Activated CD4-positive, alpha-beta T cell treated with anti-CD3 and anti-CD28 coated beads for 1 hour (primary cell): ENCODE measurements around the gene ATP7A.
"Not testable (repeated sequence)": the region's sequence is repeated elsewhere in the genome, so short reads cannot be mapped to it uniquely, and the experiment has no call there.

ENCODE experiments used
- DNase-seq: peaks from one replicate; pipeline ENCODE4 v3.0.0-alpha.2; 2020

ATP7A gene

GRCh38 chrX:77910108-77910840, at the start of gene ATP7A:
Gene ATP7A, plus strand, starts transcription at chrX:77910693. Its CDS starts 60,949 bp downstream, at chrX:77971642.
- peak; percentile 85 for DNase-seq

- no peak for DNase-seq
Observed at GRCh38 chrX:77875372-77875771, 35.1 kb upstream of the ATP7A start.

DNA sequence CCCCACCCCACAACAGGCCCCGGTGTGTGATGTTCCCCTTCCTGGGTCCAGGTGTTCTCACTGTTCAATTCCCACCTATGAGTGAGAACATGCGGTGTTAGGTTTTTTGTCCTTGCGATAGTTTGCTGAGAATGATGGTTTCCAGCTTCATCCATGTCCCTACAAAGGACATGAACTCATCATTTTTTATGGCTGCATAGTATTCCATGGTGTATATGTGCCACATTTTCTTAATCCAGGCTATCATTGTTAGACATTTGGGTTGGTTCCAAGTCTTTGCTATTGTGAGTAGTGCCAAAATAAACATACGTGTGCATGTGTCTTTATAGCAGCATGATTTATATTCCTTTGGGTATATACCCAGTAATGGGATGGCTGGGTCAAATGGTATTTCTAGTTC, 29.1 kb upstream of the ATP7A start:
- not testable (repeated sequence) for DNase-seq

DNA sequence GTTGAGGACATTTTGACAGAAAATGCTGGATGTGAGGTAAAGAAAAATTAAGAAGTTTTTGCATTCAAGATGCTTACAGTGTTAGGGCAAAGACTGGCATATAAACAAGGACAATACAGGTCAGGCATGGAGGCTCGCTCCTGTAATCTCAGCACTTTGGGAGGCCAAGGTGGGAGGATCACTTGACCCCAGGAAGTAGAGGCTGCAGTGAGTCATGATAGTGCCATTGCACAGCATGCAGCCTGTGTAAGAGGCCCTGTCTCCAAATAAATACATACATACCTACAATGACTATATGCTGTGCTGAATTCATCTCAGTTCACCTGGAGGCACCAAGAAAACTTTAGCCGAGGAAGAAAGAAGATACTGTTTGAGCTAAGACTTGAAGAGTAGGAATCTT, 17.6 kb upstream of the ATP7A start:
- DNase-seq, result no peak

GRCh38 chrX:77893713-77894112, 16.8 kb upstream of the ATP7A start:
- DNase-seq, result no peak

DNA sequence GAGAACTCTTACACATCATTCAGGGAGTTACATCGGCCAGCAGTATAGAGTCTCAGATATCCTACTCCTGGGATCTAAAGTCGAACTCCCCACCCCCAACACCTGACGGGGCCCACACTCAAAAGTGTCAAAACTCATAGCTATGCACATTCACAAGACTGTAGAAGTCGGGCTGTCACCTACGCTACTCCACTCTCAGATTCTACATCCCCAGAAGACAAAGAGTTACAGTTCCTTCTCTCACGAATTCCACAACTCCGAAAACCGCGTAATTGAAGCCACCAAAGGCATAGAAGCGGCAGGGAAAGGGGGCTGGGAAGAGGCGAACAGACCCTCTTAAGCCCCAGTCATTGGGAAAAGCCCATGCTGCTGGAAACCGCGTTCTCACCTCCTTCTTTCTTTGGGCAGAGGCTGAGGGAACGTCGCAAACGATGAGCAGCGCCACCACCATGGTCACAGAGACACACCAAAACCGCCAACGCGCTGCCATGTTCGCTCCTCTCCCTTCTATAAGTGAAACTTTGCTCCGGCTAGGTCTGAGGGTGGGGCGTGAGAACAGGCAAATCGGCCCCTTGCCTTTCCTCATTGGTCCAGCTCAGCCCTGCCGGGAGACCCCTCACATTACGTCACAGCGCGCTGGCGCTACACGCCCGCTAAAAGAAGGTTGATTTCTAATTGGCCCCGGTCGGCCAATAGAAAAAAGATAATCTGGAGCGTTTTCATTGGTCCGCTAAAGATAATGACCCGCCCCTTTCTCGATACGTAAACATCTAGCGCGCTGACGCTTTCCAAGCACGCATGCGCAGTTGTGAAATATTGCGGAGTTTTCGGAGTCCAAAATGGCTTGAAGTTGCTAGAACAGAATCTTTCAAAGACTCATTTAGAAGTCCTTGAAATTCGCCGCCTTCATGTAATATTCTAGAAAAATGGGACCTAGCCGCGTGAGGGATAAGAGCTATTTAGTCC, 15.3 kb upstream of the ATP7A start, which contains the start of gene MAGT1:
MAGT1 (minus strand) TSS at position 515 of the 966 bp plus-strand sequence; CDS start at position 490, 25 bp downstream.
- DNase-seq, result peak; percentile 83

- peak; percentile 32 for DNase-seq
Observed at GRCh38 chrX:77899081-77899828, 11.2 kb upstream of the ATP7A start, which contains the start of gene COX7B. Gene COX7B, plus strand, starts transcription at chrX:77899468. Its CDS starts 86 bp downstream, at chrX:77899554.

- DNase-seq, result no peak
Observed at GRCh38 chrX:77900688-77901087, 9.8 kb upstream of the ATP7A start.

- no peak for DNase-seq
Observed at GRCh38 chrX:77901506-77901905, 9.0 kb upstream of the ATP7A start.

DNA sequence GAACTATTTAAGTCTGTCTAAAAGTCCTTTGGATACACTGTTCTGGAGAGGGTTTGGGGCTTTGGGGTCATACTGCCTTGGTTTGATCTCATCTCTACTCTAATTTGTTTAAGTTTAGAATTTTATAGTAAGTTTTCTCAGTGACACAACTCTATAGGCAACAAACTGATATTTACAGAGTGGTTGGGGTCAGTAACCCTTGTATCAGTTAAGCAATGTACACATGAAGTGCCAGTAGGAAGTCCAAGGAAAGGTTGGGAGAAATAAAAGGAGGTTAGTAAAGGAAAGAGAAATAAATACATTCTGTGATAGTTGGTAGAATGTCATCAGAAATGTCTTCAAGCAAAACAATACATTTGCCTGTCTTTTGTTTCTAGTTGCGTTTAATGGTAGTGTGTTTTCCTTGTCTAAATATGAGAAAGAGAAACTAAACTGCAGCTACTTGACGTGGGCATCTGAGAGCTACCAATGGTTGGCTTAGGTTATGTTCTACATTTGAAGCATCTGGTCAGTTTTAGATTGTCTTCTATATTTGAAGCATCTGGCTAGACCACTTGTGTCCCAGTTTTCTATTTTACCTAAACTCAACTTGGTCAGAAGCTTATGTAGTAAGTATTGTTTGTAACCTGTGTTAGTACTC, 6.9 kb downstream of the ATP7A start:
- DNase-seq, result no peak

DNA sequence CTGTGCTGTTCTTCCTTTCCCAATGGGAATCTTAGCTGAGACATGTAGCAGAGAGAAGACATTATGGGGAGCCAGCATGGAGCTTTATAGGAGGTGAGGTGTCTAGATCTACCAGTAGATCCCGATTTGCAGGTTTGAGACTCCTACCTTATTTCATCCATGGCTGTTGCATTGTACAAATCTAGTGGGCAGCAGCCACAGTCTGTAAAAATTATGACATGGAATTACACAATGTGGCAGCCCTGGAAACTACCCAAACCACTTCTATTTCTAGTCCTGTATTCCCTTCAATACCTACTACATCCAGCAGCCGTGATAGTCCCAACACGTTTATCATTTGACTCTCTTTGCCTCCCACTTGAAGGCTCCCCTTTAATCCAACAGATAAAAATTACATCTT, 8.1 kb downstream of the ATP7A start:
- DNase-seq, result no peak

DNA sequence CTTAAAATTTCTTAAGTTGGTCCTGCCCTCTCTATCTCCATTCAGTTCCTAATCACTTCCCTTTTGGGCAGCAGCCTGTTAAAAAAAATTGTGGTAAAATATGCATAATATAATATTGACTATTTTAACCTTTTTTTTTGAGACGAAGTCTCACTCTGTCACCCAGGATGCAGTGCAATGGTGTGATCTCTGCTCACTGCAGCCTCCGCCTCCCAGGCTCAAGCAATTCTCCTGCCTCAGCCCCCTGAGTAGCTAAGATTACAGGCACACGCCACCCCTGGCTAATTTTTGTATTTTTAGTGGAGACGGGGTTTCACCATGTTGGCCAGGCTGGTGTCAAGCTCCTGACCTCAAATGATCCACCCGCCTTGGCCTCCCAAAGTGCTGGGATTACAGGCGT, 8.9 kb downstream of the ATP7A start:
- not testable (repeated sequence) for DNase-seq

GRCh38 chrX:77922787-77923186, 12.3 kb downstream of the ATP7A start:
- no peak for DNase-seq

GRCh38 chrX:77924320-77924859, 13.9 kb downstream of the ATP7A start:
- DNase-seq, result no peak

- DNase-seq, result no peak
Observed at GRCh38 chrX:77925764-77926163, 15.3 kb downstream of the ATP7A start.

DNA sequence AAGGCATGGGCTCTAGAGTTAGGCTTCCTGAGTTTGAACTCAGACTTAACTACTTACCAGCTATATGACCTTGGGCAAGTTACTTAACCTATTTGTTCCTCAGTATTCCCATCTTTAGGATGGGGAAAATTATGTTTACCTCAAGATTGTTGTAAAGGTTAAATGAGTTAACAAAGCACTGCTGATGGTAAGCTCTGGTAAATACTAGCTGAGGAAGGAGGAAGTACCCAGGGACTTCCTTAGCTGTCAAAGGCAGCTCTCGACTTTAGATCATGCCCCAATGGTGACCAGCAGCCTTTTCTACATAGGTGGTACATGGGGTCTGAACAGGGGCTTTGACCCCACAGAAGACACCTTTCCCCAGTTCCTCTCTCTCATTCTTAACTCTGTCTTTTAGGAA, 20.1 kb downstream of the ATP7A start:
- no peak for DNase-seq

DNA sequence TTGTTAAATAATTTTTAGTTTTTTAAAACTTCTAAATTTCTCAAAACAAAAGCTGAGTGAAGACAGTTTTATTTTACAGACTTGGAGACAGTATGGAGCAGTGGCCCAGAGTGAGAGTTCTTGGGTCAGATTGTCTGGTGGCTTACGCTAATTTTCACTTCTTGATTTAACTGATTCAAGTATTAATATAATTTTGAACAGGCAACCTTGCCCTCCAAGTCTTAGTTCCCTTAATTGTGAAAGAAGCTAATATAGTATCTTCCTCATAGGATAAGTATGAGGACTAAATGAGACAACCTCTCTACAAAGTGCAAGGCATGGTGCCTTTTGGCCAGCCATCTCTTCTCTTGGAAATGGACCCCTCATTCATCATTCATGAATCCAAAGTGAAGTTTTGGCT, 25.4 kb downstream of the ATP7A start:
- DNase-seq, result no peak

GRCh38 chrX:77936299-77936698, 25.8 kb downstream of the ATP7A start:
- no peak for DNase-seq

- DNase-seq, result no peak
Observed at GRCh38 chrX:77937291-77937690, 26.8 kb downstream of the ATP7A start.

GRCh38 chrX:77938083-77938680, 27.7 kb downstream of the ATP7A start:
- DNase-seq, result no peak

DNA sequence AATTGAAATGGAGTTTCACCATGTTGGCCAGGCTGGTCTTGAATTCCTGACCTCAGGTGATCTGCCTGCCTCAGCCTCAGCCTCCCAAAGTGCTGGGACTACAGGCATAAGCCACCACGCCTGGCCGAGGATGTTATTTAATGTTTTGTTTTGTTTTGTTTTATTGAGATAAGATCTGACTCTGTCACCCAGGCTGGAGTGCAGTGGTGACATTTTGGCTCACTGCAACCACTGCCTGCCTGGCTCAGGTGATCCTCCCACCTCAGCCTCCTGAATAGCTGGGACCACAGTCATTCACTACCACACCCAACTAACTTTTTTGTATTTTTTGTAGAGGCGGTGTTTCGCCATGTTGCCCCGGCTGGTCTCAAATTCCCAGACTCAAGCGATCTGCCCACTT, 34.5 kb downstream of the ATP7A start:
- DNase-seq, result not testable (repeated sequence)
